Pancreas (tissue), 10 donors: Measurements from ENCODE around the gene CLDN4. TPM values are rescaled to one million over a fixed set of nuclear protein-coding genes. Genes with fewer than 3 reads are reported as not detected.

ENCODE experiments used
- ATAC-seq, 4 donors: fragments of 200-7000 bp; cut with Tn5 transposase; one replicate each; pipeline versions ENCODE4 v1.8.0 to v1.9.1; 2020; ENCODE audit warnings: mild to moderate bottlenecking in 4 of 4, moderate library complexity in 4 of 4
- DNase-seq, 6 donors: peaks; one replicate each; pipeline ENCODE4 v3.0.0-alpha.2; 2020
- FAIRE-seq: peaks from 2 replicates; lab custom pipeline; 2012; peaks lifted over from hg19 to GRCh38; lab: Jason Lieb, UNC
- H3K27ac ChIP-seq, 4 donors: fragments of 200-600 bp; sonication (generic); 1 replicate in 3 of 4; 2 replicates in 1 of 4; pipeline versions ENCODE4 v1.5.0 to v1.8.0; 2020
- H3K27me3 ChIP-seq, 4 donors: fragments of 200-600 bp; one replicate each; pipeline ENCODE4 v1.8.0; 2021
- H3K36me3 ChIP-seq, 3 donors: fragments of 200-600 bp; sonication (generic) in 1 of 3; one replicate each; pipeline versions ENCODE4 v1.5.0 to v1.8.0; 2020 to 2021
- H3K4me1 ChIP-seq, 3 donors: fragments of 200-600 bp; one replicate each; pipeline ENCODE4 v1.8.0; 2021
- H3K4me3 ChIP-seq, 4 donors: fragments of 200-600 bp; sonication (generic) in 2 of 4; one replicate each; pipeline versions ENCODE4 v1.5.0 to v1.8.0; 2020 to 2021
- H3K9me3 ChIP-seq, 4 donors: fragments of 200-600 bp; one replicate each; pipeline ENCODE4 v1.8.0; 2021
- WGBS, 2 donors: extraction: QIAGEN DNeasy Blood & Tissue Kit; methylation state at CpG; one replicate each; pipeline ENCODE4 v1.1.7; 2013; 5-methylcytosine and 5-hydroxymethylcytosine counted together
- intact Hi-C, 3 donors: fragments of 100-400 bp; cut with DNase I; formaldehyde crosslinking; loops; one replicate each; pipeline versions ENCODE4 v1.11.1 to v1.14.2; 2022
- polyA plus RNA-seq, 2 donors: library from polyadenylated mRNA; stranded (reverse); fragments of 200-250 nt; gene quantifications; one replicate each; pipeline ENCODE4 v1.2.3, GENCODE V29; 2013
- total RNA-seq, 6 donors: library from RNA; stranded (reverse); fragmentation: NEBNext Ultra II Directional in 4 of 6; extraction: Animal tissue kit (Norgen Biotek cat#: 25700) in 4 of 6; gene quantifications; one replicate each; pipeline versions ENCODE4 v1.2.1 to v1.2.4, GENCODE V29; 2021 to 2023
- TF ChIP-seq, protein P1 (sequence below), 4 donors: fragments of 200-600 bp; sonication (generic) in 3 of 4; IDR thresholded peaks; one replicate each; pipeline versions ENCODE4 v1.5.0 to v1.8.0; 2021; ENCODE audit warnings: antibody characterized with exemption in 4 of 4
- donor health status: healthy with polysubstance abuse.
- donor health status: DM: no; HTN: no; CAD: no; lungs with moderate emphysema.
- donor health status: DM: no; HTN: no; CAD: no.
- donor health status: control.
- donor health status: control.
- donor health status: Bipolar disorder and iron deficiency.
- donor health status: DM: yes; HTN: yes; CAD: no.
- donor health status: DM: no; HTN: no; CAD: no.
- donor health status: DM: no; HTN: no; CAD: no.
- donor health status: DM: yes; HTN: yes; CAD: no.

The CLDN4 gene
- total and polyA plus RNA-seq, 8 donors = 47.8 to 150 (median 71.9) TPM

DNA sequence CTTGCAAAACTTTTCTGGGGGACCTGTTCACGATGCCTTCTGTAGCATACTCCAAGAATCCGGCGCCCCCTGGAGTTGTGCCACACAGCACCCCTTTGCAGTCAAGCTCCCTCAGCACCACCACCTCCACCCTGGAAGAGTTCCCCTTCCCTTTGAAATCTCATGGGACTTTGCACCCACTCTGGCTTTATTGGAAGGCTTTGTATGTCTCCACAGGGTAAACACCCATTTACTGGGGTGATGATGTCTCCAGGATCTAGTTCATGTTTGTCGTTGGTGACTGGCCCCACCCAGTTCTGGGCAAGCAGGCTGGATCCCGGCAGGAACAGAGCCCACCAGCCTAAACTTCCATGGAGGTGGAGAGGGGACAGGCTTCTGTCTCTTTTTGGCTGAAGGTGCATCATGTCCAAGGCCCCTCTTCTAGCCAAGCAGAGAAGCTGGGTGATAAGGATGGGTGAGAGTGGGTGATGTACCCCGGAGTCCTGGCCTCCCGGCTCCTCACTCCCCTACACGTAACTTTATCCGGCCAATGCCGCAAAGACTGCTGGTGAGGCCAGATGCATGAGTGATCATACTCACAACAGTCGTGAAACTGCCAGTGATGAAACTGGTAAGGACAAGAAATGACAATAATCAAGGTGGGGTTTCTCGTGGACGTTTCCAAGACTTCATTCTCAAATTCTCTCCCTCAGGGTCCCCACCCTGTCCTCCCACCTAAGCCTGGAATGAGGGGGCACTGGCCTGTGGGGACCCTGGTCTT lies 695 bp upstream of the CLDN4 start:
- Histone ChIP-seq H3K9me3 (no peaks in the 10 kb centered on the region), H3K4me3 (peak overlapping the region in 3 of 4 donors; percentile 67 to 94 (median 68)), H3K27me3 (no peaks in the 10 kb centered on the region), H3K4me1 (peaks cover 31 to 51% (median 38%) of the 10 kb centered on the region in 3 donors), H3K27ac (peak overlapping the region; percentile 95 to 98 (median 98)), H3K36me3 (no peaks in the 10 kb centered on the region)
- 38 to 49% methylated on average over 13 of the region's 13 CpGs for whole genome bisulfite sequencing, 2 donors
- intact Hi-C loops = no loop called here
- ATAC-seq (no peak), DNase-seq (peak in 1 of 6 donors; percentile 58), FAIRE-seq (no peak)
- TF ChIP-seq, protein P1, sequence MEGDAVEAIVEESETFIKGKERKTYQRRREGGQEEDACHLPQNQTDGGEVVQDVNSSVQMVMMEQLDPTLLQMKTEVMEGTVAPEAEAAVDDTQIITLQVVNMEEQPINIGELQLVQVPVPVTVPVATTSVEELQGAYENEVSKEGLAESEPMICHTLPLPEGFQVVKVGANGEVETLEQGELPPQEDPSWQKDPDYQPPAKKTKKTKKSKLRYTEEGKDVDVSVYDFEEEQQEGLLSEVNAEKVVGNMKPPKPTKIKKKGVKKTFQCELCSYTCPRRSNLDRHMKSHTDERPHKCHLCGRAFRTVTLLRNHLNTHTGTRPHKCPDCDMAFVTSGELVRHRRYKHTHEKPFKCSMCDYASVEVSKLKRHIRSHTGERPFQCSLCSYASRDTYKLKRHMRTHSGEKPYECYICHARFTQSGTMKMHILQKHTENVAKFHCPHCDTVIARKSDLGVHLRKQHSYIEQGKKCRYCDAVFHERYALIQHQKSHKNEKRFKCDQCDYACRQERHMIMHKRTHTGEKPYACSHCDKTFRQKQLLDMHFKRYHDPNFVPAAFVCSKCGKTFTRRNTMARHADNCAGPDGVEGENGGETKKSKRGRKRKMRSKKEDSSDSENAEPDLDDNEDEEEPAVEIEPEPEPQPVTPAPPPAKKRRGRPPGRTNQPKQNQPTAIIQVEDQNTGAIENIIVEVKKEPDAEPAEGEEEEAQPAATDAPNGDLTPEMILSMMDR (IDR thresholded peaks at IDR 0.05) = no peak

DNA sequence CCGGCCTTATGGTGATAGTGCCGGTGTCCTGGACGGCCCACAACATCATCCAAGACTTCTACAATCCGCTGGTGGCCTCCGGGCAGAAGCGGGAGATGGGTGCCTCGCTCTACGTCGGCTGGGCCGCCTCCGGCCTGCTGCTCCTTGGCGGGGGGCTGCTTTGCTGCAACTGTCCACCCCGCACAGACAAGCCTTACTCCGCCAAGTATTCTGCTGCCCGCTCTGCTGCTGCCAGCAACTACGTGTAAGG lies 713 bp downstream of the CLDN4 start:
- TF ChIP-seq, protein P1 (IDR thresholded peaks at IDR 0.05) = no peak
- WGBS, 2 donors = 10 to 25% methylated on average over 16 of the region's 16 CpGs
- DNase-seq (peak in 2 of 6 donors; percentile 69 to 72), FAIRE-seq (no peak), ATAC-seq (peak in 1 of 4 donors; percentile 0)
- peak overlapping the region; percentile 95 to 98 (median 98) for H3K27ac ChIP-seq
- H3K9me3 ChIP-seq = no peaks in the 10 kb centered on the region
- H3K27me3 ChIP-seq = no peaks in the 10 kb centered on the region
- intact Hi-C loops = no loop called here
- H3K36me3 ChIP-seq = no peaks in the 10 kb centered on the region
- H3K4me1 ChIP-seq = peaks cover 31 to 39% (median 34%) of the 10 kb centered on the region in 3 donors
- peak overlapping the region; percentile 66 to 94 (median 68) for H3K4me3 ChIP-seq

DNA sequence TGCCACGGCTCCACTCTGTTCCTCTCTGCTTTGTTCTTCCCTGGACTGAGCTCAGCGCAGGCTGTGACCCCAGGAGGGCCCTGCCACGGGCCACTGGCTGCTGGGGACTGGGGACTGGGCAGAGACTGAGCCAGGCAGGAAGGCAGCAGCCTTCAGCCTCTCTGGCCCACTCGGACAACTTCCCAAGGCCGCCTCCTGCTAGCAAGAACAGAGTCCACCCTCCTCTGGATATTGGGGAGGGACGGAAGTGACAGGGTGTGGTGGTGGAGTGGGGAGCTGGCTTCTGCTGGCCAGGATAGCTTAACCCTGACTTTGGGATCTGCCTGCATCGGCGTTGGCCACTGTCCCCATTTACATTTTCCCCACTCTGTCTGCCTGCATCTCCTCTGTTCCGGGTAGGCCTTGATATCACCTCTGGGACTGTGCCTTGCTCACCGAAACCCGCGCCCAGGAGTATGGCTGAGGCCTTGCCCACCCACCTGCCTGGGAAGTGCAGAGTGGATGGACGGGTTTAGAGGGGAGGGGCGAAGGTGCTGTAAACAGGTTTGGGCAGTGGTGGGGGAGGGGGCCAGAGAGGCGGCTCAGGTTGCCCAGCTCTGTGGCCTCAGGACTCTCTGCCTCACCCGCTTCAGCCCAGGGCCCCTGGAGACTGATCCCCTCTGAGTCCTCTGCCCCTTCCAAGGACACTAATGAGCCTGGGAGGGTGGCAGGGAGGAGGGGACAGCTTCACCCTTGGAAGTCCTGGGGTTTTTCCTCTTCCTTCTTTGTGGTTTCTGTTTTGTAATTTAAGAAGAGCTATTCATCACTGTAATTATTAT lies 1.2 kb downstream of the CLDN4 start:
- peak; percentile 59 to 69 (median 60) for ATAC-seq
- H3K4me1 ChIP-seq = peaks cover 28 to 33% (median 29%) of the 10 kb centered on the region in 3 donors
- no peak for FAIRE-seq
- intact Hi-C loops = no loop called here
- TF ChIP-seq, protein P1 (IDR thresholded peaks at IDR 0.05) = no peak
- peak overlapping the region; percentile 95 to 98 (median 98) for H3K27ac ChIP-seq
- peak; percentile 90 to 96 (median 95) for DNase-seq
- no peaks in the 10 kb centered on the region for H3K9me3 ChIP-seq
- peak overlapping the region; percentile 66 to 94 (median 68) for H3K4me3 ChIP-seq
- H3K36me3 ChIP-seq = no peaks in the 10 kb centered on the region
- 10 to 18% methylated on average over 16 of the region's 16 CpGs for whole genome bisulfite sequencing, 2 donors
- H3K27me3 ChIP-seq = no peaks in the 10 kb centered on the region

GRCh38 chr7:73832806-73833205 lies 2.0 kb downstream of the CLDN4 start:
- H3K36me3 ChIP-seq = no peaks in the 10 kb centered on the region
- no peak for DNase-seq
- H3K27me3 ChIP-seq = no peaks in the 10 kb centered on the region
- no peak for ATAC-seq
- intact Hi-C loops = no loop called here
- TF ChIP-seq, protein P1 (IDR thresholded peaks at IDR 0.05) = no peak
- peak overlapping the region; percentile 95 to 98 (median 98) for H3K27ac ChIP-seq
- peak overlapping the region; percentile 66 to 94 (median 68) for H3K4me3 ChIP-seq
- no peaks in the 10 kb centered on the region for H3K9me3 ChIP-seq
- peaks cover 22 to 27% (median 23%) of the 10 kb centered on the region in 3 donors for H3K4me1 ChIP-seq
- no peak for FAIRE-seq
- 16% methylated on average over 13 of the region's 13 CpGs for WGBS, 2 donors
